H9 (cell line): ENCODE measurements around the gene MOV10L1. TPM values are rescaled to one million over a fixed set of nuclear protein-coding genes. Genes with fewer than 3 reads are reported as not detected.

ENCODE experiments used
- DNase-seq: peaks from one replicate; pipeline ENCODE4 v3.0.0-alpha.2; 2017
- H2AFZ ChIP-seq: one replicate; pipeline ENCODE4 v1.6.1; 2013; ENCODE audit warnings: mild to moderate bottlenecking, low read length, control low read depth, moderate library complexity
- H2AK5ac ChIP-seq: 2 replicates; pipeline ENCODE4 v1.6.1; 2013; ENCODE audit warnings: low read length, control low read depth, mixed read lengths; ENCODE audit not compliant: insufficient read length
- H2BK120ac ChIP-seq: one replicate; pipeline ENCODE4 v1.6.1; 2013; ENCODE audit warnings: low read depth, mild to moderate bottlenecking, low read length, control low read depth, inconsistent platforms; ENCODE audit not compliant: poor library complexity, severe bottlenecking
- H2BK12ac ChIP-seq: 2 replicates; pipeline ENCODE4 v1.6.1; 2013; ENCODE audit warnings: low read length, control low read depth, mixed read lengths, low read depth; ENCODE audit not compliant: insufficient read length
- H2BK15ac ChIP-seq: 2 replicates; pipeline ENCODE4 v1.6.1; 2013; ENCODE audit warnings: low read depth, low read length, control low read depth
- H2BK20ac ChIP-seq: one replicate; pipeline ENCODE4 v1.6.1; 2013; ENCODE audit warnings: low read depth, mild to moderate bottlenecking, low read length, control low read depth, inconsistent platforms; ENCODE audit not compliant: poor library complexity, severe bottlenecking
- H2BK5ac ChIP-seq: 2 replicates; pipeline ENCODE4 v1.6.1; 2013; ENCODE audit warnings: low read length, control low read depth, mixed read lengths; ENCODE audit not compliant: insufficient read length
- H3K14ac ChIP-seq: 2 replicates; pipeline ENCODE4 v1.6.1; 2013; ENCODE audit warnings: low read length, control low read depth; ENCODE audit not compliant: insufficient read depth
- H3K18ac ChIP-seq: 2 replicates; pipeline ENCODE4 v1.6.1; 2013; ENCODE audit warnings: low read depth, mild to moderate bottlenecking, mixed read lengths, low read length, control low read depth; ENCODE audit not compliant: insufficient read length
- H3K23ac ChIP-seq: 2 replicates; pipeline ENCODE4 v1.6.1; 2013; ENCODE audit warnings: low read length, control low read depth, mixed read lengths, low read depth; ENCODE audit not compliant: insufficient read length
- H3K23me2 ChIP-seq: 2 replicates; pipeline ENCODE4 v1.6.1; 2013; ENCODE audit warnings: low read depth, mild to moderate bottlenecking, mixed read lengths, low read length, control low read depth; ENCODE audit not compliant: insufficient read length, poor library complexity, severe bottlenecking
- H3K27ac ChIP-seq: 2 replicates; pipeline ENCODE4 v1.5.1; 2013; ENCODE audit warnings: low read length, control low read depth, mixed read lengths, low read depth; ENCODE audit not compliant: insufficient read length
- H3K27me3 ChIP-seq: 2 replicates; pipeline ENCODE4 v1.6.1; 2013; ENCODE audit warnings: low read length, control low read depth, inconsistent platforms; ENCODE audit not compliant: insufficient read depth
- H3K4ac ChIP-seq: 2 replicates; pipeline ENCODE4 v1.6.1; 2013; ENCODE audit warnings: low read depth, mild to moderate bottlenecking, control low read depth, inconsistent platforms, low read length, moderate library complexity
- H3K4me1 ChIP-seq: 2 replicates; pipeline ENCODE4 v1.6.1; 2013; ENCODE audit warnings: low read length, control low read depth, inconsistent platforms; ENCODE audit not compliant: insufficient read depth
- H3K4me2 ChIP-seq: 2 replicates; pipeline ENCODE4 v1.6.1; 2013; ENCODE audit warnings: low read length, control low read depth, mixed read lengths; ENCODE audit not compliant: insufficient read length, insufficient read depth
- H3K56ac ChIP-seq: 2 replicates; pipeline ENCODE4 v1.6.1; 2013; ENCODE audit warnings: low read depth, mild to moderate bottlenecking, mixed read lengths, low read length, control low read depth; ENCODE audit not compliant: insufficient read length
- H3K79me1 ChIP-seq: 2 replicates; pipeline ENCODE4 v1.6.1; 2013; ENCODE audit warnings: low read depth, mild to moderate bottlenecking, moderate library complexity, low read length, control low read depth, inconsistent platforms; ENCODE audit not compliant: insufficient read depth, poor library complexity, severe bottlenecking
- H3K79me2 ChIP-seq: 2 replicates; pipeline ENCODE4 v1.6.1; 2013; ENCODE audit warnings: low read length, control low read depth, inconsistent platforms; ENCODE audit not compliant: insufficient read depth
- H3K9ac ChIP-seq: 2 replicates; pipeline ENCODE4 v1.6.1; 2013; ENCODE audit warnings: low read length, control low read depth, mixed read lengths; ENCODE audit not compliant: insufficient read length; ENCODE audit errors: extremely low read depth
- H3K9me3 ChIP-seq: one replicate; pipeline ENCODE4 v1.6.1; 2013; ENCODE audit warnings: low read depth, low read length, inconsistent platforms; ENCODE audit not compliant: control insufficient read depth
- H3T11ph ChIP-seq: one replicate; pipeline ENCODE4 v1.6.1; 2013; ENCODE audit warnings: mild to moderate bottlenecking, low read length, control low read depth, inconsistent platforms
- H4K20me1 ChIP-seq: one replicate; pipeline ENCODE4 v1.6.1; 2013; ENCODE audit not compliant: control insufficient read depth, insufficient read length, insufficient read depth
- H4K5ac ChIP-seq: 2 replicates; pipeline ENCODE4 v1.6.1; 2013; ENCODE audit warnings: low read depth, mild to moderate bottlenecking, mixed read lengths, low read length, control low read depth; ENCODE audit not compliant: insufficient read length
- H4K8ac ChIP-seq: replicated peaks from 2 replicates; pipeline ENCODE4 v1.6.1; 2013; ENCODE audit warnings: low read length, control low read depth, mixed read lengths, low read depth; ENCODE audit not compliant: insufficient read length
- H4K91ac ChIP-seq: 2 replicates; pipeline ENCODE4 v1.6.1; 2013; ENCODE audit warnings: low read depth, mild to moderate bottlenecking, moderate library complexity, mixed read lengths, low read length, control low read depth; ENCODE audit not compliant: insufficient read length
- H3K27ac Mint-ChIP-seq, 3 experiments: 2 replicates in 2 of 3; 3 replicates in 1 of 3; pipeline ENCODE4 v1.8.0; 2020 to 2021; ENCODE audit warnings: mixed read lengths in 3 of 3, mild to moderate bottlenecking in 1 of 3, moderate library complexity in 1 of 3
- H3K27me3 Mint-ChIP-seq: 2 replicates; pipeline ENCODE4 v1.8.0; 2021; ENCODE audit warnings: low read depth, mild to moderate bottlenecking, moderate library complexity, mixed read lengths
- H3K36me3 Mint-ChIP-seq, 3 experiments: 2 replicates in 2 of 3; 3 replicates in 1 of 3; pipeline ENCODE4 v1.8.0; 2020 to 2021; ENCODE audit warnings: low read depth in 3 of 3, mixed read lengths in 3 of 3; ENCODE audit not compliant: insufficient read depth in 1 of 3
- H3K4me1 Mint-ChIP-seq, 2 experiments: 2 replicates each; pipeline ENCODE4 v1.8.0; 2020; ENCODE audit warnings: mixed read lengths in 2 of 2
- H3K4me3 Mint-ChIP-seq, 2 experiments: 2 replicates in 1 of 2; 3 replicates in 1 of 2; pipeline ENCODE4 v1.8.0; 2020 to 2021; ENCODE audit warnings: mild to moderate bottlenecking in 2 of 2, mixed read lengths in 2 of 2, moderate library complexity in 1 of 2
- H3K9me3 Mint-ChIP-seq, 2 experiments: 2 replicates in 1 of 2; 3 replicates in 1 of 2; pipeline ENCODE4 v1.8.0; 2020; ENCODE audit warnings: mild to moderate bottlenecking in 2 of 2, mixed read lengths in 2 of 2, moderate library complexity in 1 of 2
- CTCF ChIP-seq: fragments of 200-600 bp; sonication (generic); conservative IDR thresholded peaks from 3 replicates; pipeline ENCODE4 v1.8.0; 2021; ENCODE audit warnings: antibody characterized with exemption, mild to moderate bottlenecking
- whole genome bisulfite sequencing: extraction: QIAGEN DNeasy Blood & Tissue Kit; methylation state at CpG from one replicate; pipeline ENCODE4 v1.1.7; 2013; ENCODE audit warnings: missing lambda C conversion rate, low lambda C conversion rate, mixed read lengths; ENCODE audit not compliant: insufficient read length; ENCODE audit errors: extremely low coverage; 5-methylcytosine and 5-hydroxymethylcytosine counted together
- total RNA-seq: library from RNA; stranded (reverse); gene quantifications from 2 replicates; pipeline ENCODE4 v1.2.1, GENCODE V29; 2021

The MOV10L1 gene
- total RNA-seq, 1 experiment from 2014 or later = not detected

DNA sequence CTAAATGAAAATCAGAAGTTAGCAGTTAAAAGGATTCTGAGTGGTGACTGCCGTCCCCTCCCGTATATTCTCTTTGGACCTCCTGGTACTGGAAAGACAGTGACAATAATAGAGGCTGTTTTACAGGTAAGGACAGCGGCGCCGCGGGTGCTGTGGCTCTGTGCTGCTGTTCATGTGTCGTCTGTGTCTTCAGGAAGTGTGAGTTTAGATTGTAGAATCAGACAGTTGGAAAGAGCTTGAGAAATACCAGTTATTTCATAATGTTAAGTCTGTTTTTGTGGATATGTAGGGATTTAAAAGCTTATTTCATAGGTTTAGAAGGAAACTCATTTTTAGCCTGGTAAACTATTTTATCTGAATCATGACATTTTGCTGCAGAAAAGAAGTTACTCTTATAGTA lies 53.3 kb downstream of the MOV10L1 start:
- no peak overlapping the region for H3K27ac Mint-ChIP-seq
- no peak overlapping the region for H4K8ac ChIP-seq
- no peak for TF ChIP-seq CTCF

More for the DNA sequence above, 53.3 kb downstream of the MOV10L1 start:
- H2AFZ ChIP-seq = no peak overlapping the region
- no peaks in the 10 kb centered on the region for H3K27me3 ChIP-seq
- no peak overlapping the region for H3K4me2 ChIP-seq
- H4K20me1 ChIP-seq = no peaks in the 10 kb centered on the region
- no CpG with 5 or more reads among the region's 7 CpGs for WGBS
- Mint-ChIP-seq H3K9me3 (no peaks in the 10 kb centered on the region; a peak in 1 of 5 replicates), H3K4me1 (peaks cover 2 to 7% of the 10 kb centered on the region in 2 experiments), H3K27me3 (peaks cover 20% of the 10 kb centered on the region), H3K4me3 (no peak overlapping the region), H3K36me3 (no peaks in the 10 kb centered on the region; a peak in 1 of 7 replicates)
- H3K9ac ChIP-seq = no peak overlapping the region
- no peak overlapping the region for H3K56ac ChIP-seq
- no peak overlapping the region for H3K18ac ChIP-seq
- DNase-seq = no peak
- H4K91ac ChIP-seq = no peak overlapping the region
- no peak overlapping the region for H2AK5ac ChIP-seq
- H3K4me1 ChIP-seq = no peaks in the 10 kb centered on the region
- H2BK20ac ChIP-seq = no peak overlapping the region
- no peak overlapping the region for H3T11ph ChIP-seq
- no peaks in the 10 kb centered on the region for H3K79me2 ChIP-seq
- H2BK15ac ChIP-seq = no peak overlapping the region
- no peak overlapping the region for H2BK12ac ChIP-seq
- H2BK5ac ChIP-seq = no peak overlapping the region
- H3K4ac ChIP-seq = no peak overlapping the region
- no peak overlapping the region for H3K23ac ChIP-seq
- H3K14ac ChIP-seq = no peak overlapping the region
- no peak overlapping the region for H3K27ac ChIP-seq
- no peaks in the 10 kb centered on the region for H3K79me1 ChIP-seq
- peaks cover 2% of the 10 kb centered on the region for H3K23me2 ChIP-seq
- H3K9me3 ChIP-seq = no peaks in the 10 kb centered on the region
- H2BK120ac ChIP-seq = no peak overlapping the region
- H4K5ac ChIP-seq = no peak overlapping the region
